ENCODE results near the gene CCL3.

DNA sequence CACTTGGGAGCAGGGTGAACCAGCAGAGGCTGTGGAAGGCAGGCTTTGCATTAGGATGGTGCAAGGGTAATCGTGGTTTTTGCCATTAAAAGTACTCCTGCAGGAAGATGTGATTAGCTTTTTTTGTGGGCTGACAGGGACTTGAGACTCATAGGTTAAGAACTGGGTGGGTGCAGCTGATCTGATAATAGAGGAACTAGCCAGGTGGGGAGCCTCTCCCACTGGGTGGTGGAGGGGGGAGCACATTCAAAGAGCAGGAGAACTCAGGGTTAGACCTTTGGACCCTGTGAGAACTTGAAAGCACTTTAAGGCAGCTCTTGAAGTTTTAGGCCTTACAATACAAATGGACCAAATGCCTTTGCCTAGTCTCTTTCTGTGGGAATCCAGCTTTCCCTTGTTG lies 46.1 kb upstream of the CCL3 start:
- TF ChIP-seq, protein P1, sequence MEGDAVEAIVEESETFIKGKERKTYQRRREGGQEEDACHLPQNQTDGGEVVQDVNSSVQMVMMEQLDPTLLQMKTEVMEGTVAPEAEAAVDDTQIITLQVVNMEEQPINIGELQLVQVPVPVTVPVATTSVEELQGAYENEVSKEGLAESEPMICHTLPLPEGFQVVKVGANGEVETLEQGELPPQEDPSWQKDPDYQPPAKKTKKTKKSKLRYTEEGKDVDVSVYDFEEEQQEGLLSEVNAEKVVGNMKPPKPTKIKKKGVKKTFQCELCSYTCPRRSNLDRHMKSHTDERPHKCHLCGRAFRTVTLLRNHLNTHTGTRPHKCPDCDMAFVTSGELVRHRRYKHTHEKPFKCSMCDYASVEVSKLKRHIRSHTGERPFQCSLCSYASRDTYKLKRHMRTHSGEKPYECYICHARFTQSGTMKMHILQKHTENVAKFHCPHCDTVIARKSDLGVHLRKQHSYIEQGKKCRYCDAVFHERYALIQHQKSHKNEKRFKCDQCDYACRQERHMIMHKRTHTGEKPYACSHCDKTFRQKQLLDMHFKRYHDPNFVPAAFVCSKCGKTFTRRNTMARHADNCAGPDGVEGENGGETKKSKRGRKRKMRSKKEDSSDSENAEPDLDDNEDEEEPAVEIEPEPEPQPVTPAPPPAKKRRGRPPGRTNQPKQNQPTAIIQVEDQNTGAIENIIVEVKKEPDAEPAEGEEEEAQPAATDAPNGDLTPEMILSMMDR (IDR thresholded peaks at IDR 0.05), result no peak
- TF ChIP-seq POLR2A (IDR thresholded peaks at IDR 0.05), result no peak

Data from Peyer's patch (tissue), 4 donors.